ENCODE data around the gene TXK. TPM values are rescaled to one million over a fixed set of nuclear protein-coding genes. Genes with fewer than 3 reads are reported as not detected.

TXK gene
- total RNA-seq, 1 donor from 2014 or later: 1.7 TPM

- no peak for DNase-seq (ENCODE audit: low spot score in 2 of 2, unreplicated experiment in 2 of 2)
- H3K36me3 Mint-ChIP-seq: no peaks in the 10 kb centered on the region
- no peaks in the 10 kb centered on the region for H3K9me3 Mint-ChIP-seq
- H3K27ac Mint-ChIP-seq: no peak overlapping the region
- no peak for TF ChIP-seq CTCF (IDR thresholded peaks at IDR 0.05; ENCODE audit: unreplicated experiment)
- no peak overlapping the region for H3K4me3 Mint-ChIP-seq
- H3K27me3 Mint-ChIP-seq (ENCODE audit: low read depth): no peaks in the 10 kb centered on the region
- no peaks in the 10 kb centered on the region for H3K4me1 Mint-ChIP-seq
These were observed 30.4 kb downstream of the TXK start for GRCh38 chr4:48103483-48104139.

GRCh38 chr4:48102303-48102702 is 31.7 kb downstream of the TXK start:
- peak; percentile 51 for TF ChIP-seq CTCF (IDR thresholded peaks at IDR 0.05; ENCODE audit: unreplicated experiment)
- Mint-ChIP-seq H3K4me3 (no peak overlapping the region), H3K27me3 (ENCODE audit: low read depth) (no peaks in the 10 kb centered on the region), H3K4me1 (no peaks in the 10 kb centered on the region), H3K36me3 (no peaks in the 10 kb centered on the region), H3K27ac (no peak overlapping the region), H3K9me3 (no peaks in the 10 kb centered on the region)
- DNase-seq (ENCODE audit: low spot score in 2 of 2, unreplicated experiment in 2 of 2): no peak

- no peak overlapping the region for H3K4me3 Mint-ChIP-seq
- TF ChIP-seq CTCF (IDR thresholded peaks at IDR 0.05; ENCODE audit: unreplicated experiment): no peak
- H3K36me3 Mint-ChIP-seq: no peaks in the 10 kb centered on the region
- H3K27me3 Mint-ChIP-seq (ENCODE audit: low read depth): no peaks in the 10 kb centered on the region
- no peak overlapping the region for H3K27ac Mint-ChIP-seq
- DNase-seq (ENCODE audit: low spot score in 2 of 2, unreplicated experiment in 2 of 2): no peak
- H3K9me3 Mint-ChIP-seq: no peaks in the 10 kb centered on the region
- peaks cover 3% of the 10 kb centered on the region for H3K4me1 Mint-ChIP-seq
These were observed 33.8 kb downstream of the TXK start for GRCh38 chr4:48100256-48100655.

- Mint-ChIP-seq H3K9me3 (no peaks in the 10 kb centered on the region), H3K27me3 (ENCODE audit: low read depth) (no peaks in the 10 kb centered on the region), H3K4me3 (no peak overlapping the region), H3K4me1 (peaks cover 20% of the 10 kb centered on the region), H3K36me3 (no peaks in the 10 kb centered on the region), H3K27ac (peak overlapping the region; percentile 26)
- DNase-seq (ENCODE audit: low spot score in 2 of 2, unreplicated experiment in 2 of 2): no peak
- no peak for TF ChIP-seq CTCF (IDR thresholded peaks at IDR 0.05; ENCODE audit: unreplicated experiment)
These were observed 38.6 kb downstream of the TXK start for GRCh38 chr4:48095441-48095840.

- Mint-ChIP-seq H3K4me3 (no peak overlapping the region), H3K4me1 (peaks cover 20% of the 10 kb centered on the region), H3K9me3 (no peaks in the 10 kb centered on the region), H3K27ac (peak overlapping the region; percentile 62), H3K27me3 (ENCODE audit: low read depth) (no peaks in the 10 kb centered on the region), H3K36me3 (no peaks in the 10 kb centered on the region)
- TF ChIP-seq CTCF (IDR thresholded peaks at IDR 0.05; ENCODE audit: unreplicated experiment): no peak
- no peak for DNase-seq (ENCODE audit: low spot score in 2 of 2, unreplicated experiment in 2 of 2)
These were observed 40.0 kb downstream of the TXK start for GRCh38 chr4:48093991-48094416.

Data from mesothelial cell of epicardium (in vitro differentiated cells).